Retinal pigment epithelial cell (primary cell): ENCODE results near the gene C4orf17.

ENCODE experiments used
- DNase-seq: peaks from one replicate; pipeline ENCODE4 v3.0.0-alpha.2; 2010; ENCODE audit warnings: low read depth
- H3K4me3 ChIP-seq: 2 replicates; pipeline ENCODE4 v1.5.1; 2011; ENCODE audit warnings: mild to moderate bottlenecking, low read length, control low read depth, moderate library complexity
- CTCF ChIP-seq: conservative IDR thresholded peaks from 2 replicates; pipeline ENCODE4 v1.5.1; 2011; ENCODE audit warnings: low read depth, low read length, control low read depth, inconsistent platforms

The C4orf17 gene

GRCh38 chr4:99571883-99572282, 61.1 kb downstream of the C4orf17 start:
- TF ChIP-seq CTCF = no peak
- H3K4me3 ChIP-seq = no peak overlapping the region
- DNase-seq = no peak

- DNase-seq = no peak
- TF ChIP-seq CTCF = no peak
- no peak overlapping the region for H3K4me3 ChIP-seq
These were observed 61.9 kb downstream of the C4orf17 start for GRCh38 chr4:99572527-99573240.

GRCh38 chr4:99573735-99574368, 63.0 kb downstream of the C4orf17 start:
- TF ChIP-seq CTCF = no peak
- H3K4me3 ChIP-seq = no peak overlapping the region
- DNase-seq = no peak

GRCh38 chr4:99574530-99575324, 63.9 kb downstream of the C4orf17 start, which contains the start of gene MTTP:
Gene MTTP (plus strand): TSS chr4:99574824. CDS start chr4:99574910, 86 bp downstream.
- no peak for DNase-seq
- TF ChIP-seq CTCF = no peak
- no peak within 1 kb of the TSS for H3K4me3 ChIP-seq

- no peak overlapping the region for H3K4me3 ChIP-seq
- no peak for DNase-seq
- no peak for TF ChIP-seq CTCF
These were observed 67.9 kb downstream of the C4orf17 start for GRCh38 chr4:99578714-99579113.

- H3K4me3 ChIP-seq = no peak overlapping the region
- no peak for TF ChIP-seq CTCF
- DNase-seq = no peak
These were observed 74.7 kb downstream of the C4orf17 start for GRCh38 chr4:99585516-99585915.
